BE2C (cell line): Measurements from ENCODE around the gene DNMT1.

Experiments
- DNase-seq: peaks from one replicate; pipeline ENCODE4 v3.0.0-alpha.2; 2020
- H3K27me3 ChIP-seq: fragments of 250-450 bp; sonication (Bioruptor Pico); 2 replicates; pipeline ENCODE4 v1.5.1; 2020; ENCODE audit warnings: mild to moderate bottlenecking
- H3K36me3 ChIP-seq: fragments of 250-450 bp; sonication (Bioruptor Pico); 2 replicates; pipeline ENCODE4 v1.5.1; 2020; ENCODE audit warnings: mild to moderate bottlenecking
- H3K4me1 ChIP-seq: fragments of 250-450 bp; sonication (Bioruptor Pico); 2 replicates; pipeline ENCODE4 v1.5.1; 2020
- H3K4me3 ChIP-seq: 2 replicates; pipeline ENCODE4 v1.5.1; 2011; ENCODE audit warnings: low read depth, low read length
- H3K9me3 ChIP-seq: fragments of 250-450 bp; sonication (Bioruptor Pico); 2 replicates; pipeline ENCODE4 v1.5.1; 2020
- TF ChIP-seq, protein P1 (sequence below): IDR thresholded peaks from 2 replicates; pipeline ENCODE4 v1.5.1; 2012; ENCODE audit warnings: mild to moderate bottlenecking, low read depth, low read length

The DNMT1 gene

DNA sequence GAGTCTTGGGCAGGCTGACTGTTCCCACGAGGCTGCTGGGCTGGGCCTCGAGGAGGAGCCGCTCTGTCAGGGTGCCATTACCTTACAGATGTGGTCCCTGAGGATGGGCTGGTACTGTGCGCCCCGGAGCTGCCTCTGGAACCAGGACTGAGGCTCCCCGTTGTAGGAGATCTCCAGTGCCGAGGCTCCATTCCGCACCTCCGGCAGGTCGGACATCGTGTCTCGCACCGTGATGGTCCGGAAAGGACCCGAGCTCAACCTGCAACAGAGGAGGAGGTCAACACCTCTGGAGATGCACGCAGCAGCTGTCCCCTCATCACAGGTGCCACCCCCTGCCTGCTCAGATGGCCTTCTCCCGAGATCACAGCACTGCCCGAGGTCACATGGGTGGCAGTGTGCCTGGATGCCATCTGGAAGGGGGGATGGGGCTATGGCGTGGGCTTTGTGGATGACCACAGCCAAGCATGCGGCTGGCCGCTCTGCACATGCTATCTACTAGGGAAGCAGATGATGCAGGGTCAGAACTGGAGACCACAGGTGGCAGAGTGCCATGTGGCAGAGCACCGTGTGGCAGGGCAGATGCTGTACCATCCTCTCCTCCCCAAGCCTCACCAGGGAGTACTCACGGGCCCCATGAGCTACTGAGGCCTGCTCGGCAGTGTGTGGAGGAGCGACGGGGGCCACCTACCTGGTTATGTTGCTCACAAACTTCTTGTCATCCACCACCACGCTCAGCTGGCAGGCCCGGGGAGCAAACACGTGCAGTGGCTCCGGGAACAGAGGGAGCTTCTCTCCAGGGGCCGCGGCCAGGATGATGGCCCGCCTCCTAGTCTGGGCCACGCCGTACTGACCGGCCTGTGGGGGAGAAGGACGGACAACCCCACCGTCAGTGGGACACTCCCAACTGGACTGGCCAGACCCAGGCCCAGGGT lies 56.7 kb downstream of the DNMT1 start:
- H3K9me3 ChIP-seq, result no peaks in the 10 kb centered on the region
- no peak for DNase-seq
- no peaks in the 10 kb centered on the region for H3K27me3 ChIP-seq
- TF ChIP-seq, protein P1, sequence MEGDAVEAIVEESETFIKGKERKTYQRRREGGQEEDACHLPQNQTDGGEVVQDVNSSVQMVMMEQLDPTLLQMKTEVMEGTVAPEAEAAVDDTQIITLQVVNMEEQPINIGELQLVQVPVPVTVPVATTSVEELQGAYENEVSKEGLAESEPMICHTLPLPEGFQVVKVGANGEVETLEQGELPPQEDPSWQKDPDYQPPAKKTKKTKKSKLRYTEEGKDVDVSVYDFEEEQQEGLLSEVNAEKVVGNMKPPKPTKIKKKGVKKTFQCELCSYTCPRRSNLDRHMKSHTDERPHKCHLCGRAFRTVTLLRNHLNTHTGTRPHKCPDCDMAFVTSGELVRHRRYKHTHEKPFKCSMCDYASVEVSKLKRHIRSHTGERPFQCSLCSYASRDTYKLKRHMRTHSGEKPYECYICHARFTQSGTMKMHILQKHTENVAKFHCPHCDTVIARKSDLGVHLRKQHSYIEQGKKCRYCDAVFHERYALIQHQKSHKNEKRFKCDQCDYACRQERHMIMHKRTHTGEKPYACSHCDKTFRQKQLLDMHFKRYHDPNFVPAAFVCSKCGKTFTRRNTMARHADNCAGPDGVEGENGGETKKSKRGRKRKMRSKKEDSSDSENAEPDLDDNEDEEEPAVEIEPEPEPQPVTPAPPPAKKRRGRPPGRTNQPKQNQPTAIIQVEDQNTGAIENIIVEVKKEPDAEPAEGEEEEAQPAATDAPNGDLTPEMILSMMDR, result no peak
- no peak overlapping the region for H3K4me3 ChIP-seq
- H3K36me3 ChIP-seq, result peaks cover 97% of the 10 kb centered on the region
- H3K4me1 ChIP-seq, result no peaks in the 10 kb centered on the region

DNA sequence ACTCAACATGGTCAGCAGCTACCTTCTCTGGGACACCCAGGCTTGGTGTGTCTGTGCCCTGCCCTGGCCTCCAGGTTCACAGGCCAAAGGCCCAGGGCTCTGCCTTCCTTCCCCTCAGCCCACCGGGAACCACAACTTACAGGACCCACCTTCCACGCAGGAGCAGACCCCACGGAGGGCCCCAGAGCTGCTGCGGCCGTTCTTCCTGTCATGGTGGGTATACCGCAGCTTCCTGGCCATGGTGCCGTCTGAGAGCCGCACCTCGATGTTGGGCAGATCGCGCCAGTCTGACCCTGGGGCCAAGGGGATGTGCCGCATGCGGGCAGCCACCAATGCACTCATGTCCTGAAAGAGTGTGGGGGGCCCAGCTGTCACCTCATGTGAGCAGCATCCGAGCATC lies 57.8 kb downstream of the DNMT1 start:
- TF ChIP-seq, protein P1, result no peak
- DNase-seq, result no peak
- Histone ChIP-seq H3K9me3 (no peaks in the 10 kb centered on the region), H3K36me3 (peaks cover 95% of the 10 kb centered on the region), H3K27me3 (no peaks in the 10 kb centered on the region), H3K4me1 (no peaks in the 10 kb centered on the region), H3K4me3 (no peak overlapping the region)

DNA sequence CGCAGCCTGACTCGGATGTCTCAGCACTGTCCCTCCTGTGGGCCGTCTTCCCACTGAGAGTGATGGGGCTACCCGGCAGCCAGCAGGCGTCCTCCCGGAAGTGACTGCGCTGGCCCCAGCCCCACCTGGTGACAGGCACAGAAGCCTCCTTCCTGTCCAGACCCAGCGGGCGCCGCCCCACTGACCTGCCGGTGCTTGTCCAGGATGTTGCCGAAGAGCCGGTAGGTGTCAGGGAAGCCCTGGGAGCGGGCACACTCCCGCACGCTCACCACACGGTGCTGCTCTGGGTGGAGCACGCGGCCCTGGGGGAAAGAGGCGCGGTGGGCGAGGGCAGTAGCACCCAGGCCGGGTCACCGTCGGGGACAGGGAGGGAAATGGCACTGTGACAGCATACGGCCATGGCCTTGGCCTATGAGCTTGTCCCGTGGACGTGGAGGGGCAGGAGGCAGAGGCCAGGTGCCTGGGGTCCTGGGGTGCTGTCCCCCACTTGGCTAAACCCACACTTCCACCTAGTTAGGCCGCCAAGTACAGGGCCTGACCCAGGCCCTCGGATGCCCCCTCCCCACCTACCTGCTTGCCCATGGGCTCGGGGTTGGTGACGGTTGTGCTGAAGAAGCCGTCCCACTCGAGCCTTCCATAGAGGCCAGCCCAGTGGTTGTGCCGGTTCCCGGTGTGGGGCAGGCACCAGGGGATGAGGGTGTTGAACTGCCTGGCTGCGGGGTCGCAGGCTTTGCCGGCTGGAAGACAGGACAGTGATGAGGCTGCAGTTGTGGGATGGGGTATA lies 59.0 kb downstream of the DNMT1 start:
- Histone ChIP-seq H3K36me3 (peaks cover 95% of the 10 kb centered on the region), H3K4me1 (no peaks in the 10 kb centered on the region), H3K4me3 (no peak overlapping the region), H3K9me3 (no peaks in the 10 kb centered on the region), H3K27me3 (no peaks in the 10 kb centered on the region)
- TF ChIP-seq, protein P1, result no peak
- no peak for DNase-seq

DNA sequence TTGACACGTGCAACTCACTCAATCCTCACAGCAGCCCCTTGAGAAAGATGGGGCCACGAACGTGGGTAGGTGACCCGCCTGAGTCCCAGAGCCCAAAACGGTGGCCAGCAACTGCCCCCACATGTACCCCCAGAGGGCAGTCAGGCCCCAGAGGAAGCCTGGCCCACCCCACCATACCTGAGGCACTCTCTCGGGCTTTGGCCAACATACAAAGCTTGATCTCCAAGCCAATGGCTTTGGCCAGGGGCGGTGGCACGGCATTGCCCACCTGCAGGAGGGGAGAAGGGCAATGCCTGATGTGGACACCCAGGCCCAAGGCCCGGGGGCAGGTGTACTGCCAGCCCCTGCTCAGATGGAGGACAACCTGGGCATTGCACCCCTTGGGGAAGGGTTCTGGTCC lies 60.7 kb downstream of the DNMT1 start:
- Histone ChIP-seq H3K4me3 (no peak overlapping the region), H3K4me1 (no peaks in the 10 kb centered on the region), H3K36me3 (peaks cover 83% of the 10 kb centered on the region), H3K27me3 (no peaks in the 10 kb centered on the region), H3K9me3 (no peaks in the 10 kb centered on the region)
- DNase-seq, result no peak
- TF ChIP-seq, protein P1, result no peak

DNA sequence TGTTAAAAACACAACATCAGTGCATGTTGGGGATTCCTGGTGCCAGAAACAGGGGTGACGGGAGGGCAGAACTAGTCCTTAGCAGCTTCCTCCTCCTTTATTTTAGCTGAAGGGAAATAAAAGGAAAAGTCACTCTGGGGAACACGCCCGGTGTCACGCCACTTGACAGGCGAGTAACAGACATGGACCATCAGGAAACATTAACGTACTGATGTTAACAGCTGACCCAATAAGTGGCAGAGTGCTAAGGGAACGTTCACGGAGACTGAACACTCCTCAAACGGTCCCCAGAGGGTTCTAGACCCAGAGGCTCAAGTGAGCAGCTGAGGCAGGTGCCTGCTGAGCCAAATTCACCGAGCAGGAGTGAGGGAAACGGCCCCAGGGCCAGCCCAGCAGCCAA lies 61.2 kb downstream of the DNMT1 start:
- DNase-seq, result no peak
- Histone ChIP-seq H3K27me3 (no peaks in the 10 kb centered on the region), H3K9me3 (no peaks in the 10 kb centered on the region), H3K4me3 (no peak overlapping the region), H3K4me1 (no peaks in the 10 kb centered on the region), H3K36me3 (peaks cover 79% of the 10 kb centered on the region)
- TF ChIP-seq, protein P1, result no peak
